ENCODE data around the gene STXBP6. TPM values are rescaled to one million over a fixed set of nuclear protein-coding genes. Genes with fewer than 3 reads are reported as not detected.

STXBP6 gene
- total and polyA plus RNA-seq, 9 donors: 1.0 to 9.3 (median 5.5) TPM

- TF ChIP-seq POLR2A (IDR thresholded peaks at IDR 0.05) (no peak), EP300 (IDR thresholded peaks at IDR 0.05) (no peak), CTCF (IDR thresholded peaks at IDR 0.05) (no peak)
- H3K4me1 ChIP-seq (ENCODE audit: insufficient read depth): no peaks in the 10 kb centered on the region
- H3K4me3 ChIP-seq: no peak overlapping the region
- no peaks in the 10 kb centered on the region for H3K27me3 ChIP-seq
- H3K9me3 ChIP-seq: no peaks in the 10 kb centered on the region
- 70 to 82% (median 75%) methylated on average over 2 of the region's 2 CpGs for WGBS, 3 donors
- DNase-seq: no peak
- H3K27ac ChIP-seq: no peak overlapping the region
- intact Hi-C loops (cut with DNase I): no loop called here
- no peaks in the 10 kb centered on the region for H3K36me3 ChIP-seq
Observed at GRCh38 chr14:24845851-24846250, 204.1 kb downstream of the STXBP6 start.

DNA sequence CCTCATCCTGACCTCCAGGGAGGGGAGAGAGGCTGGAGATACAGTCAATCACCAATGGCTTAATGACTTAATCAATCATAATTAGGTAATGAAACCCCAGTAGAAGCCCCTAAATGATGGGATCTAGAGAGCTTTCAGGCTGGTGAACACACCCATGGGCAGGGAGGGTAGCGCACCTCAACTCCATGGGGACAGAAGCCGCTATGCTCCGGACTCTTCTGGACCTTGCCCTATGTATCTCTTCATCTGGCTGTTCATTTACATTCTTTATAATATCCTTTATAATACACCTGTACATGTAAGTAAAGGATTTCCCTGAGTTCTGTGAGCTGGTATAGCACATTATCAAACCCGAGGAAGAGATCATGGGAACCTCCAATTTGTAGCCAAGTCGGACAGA is 205.9 kb downstream of the STXBP6 start:
- no peak for DNase-seq
- intact Hi-C loops (cut with DNase I): no loop called here
- no peaks in the 10 kb centered on the region for H3K4me1 ChIP-seq (ENCODE audit: insufficient read depth)
- no peaks in the 10 kb centered on the region for H3K27me3 ChIP-seq
- no peaks in the 10 kb centered on the region for H3K36me3 ChIP-seq
- no peak overlapping the region for H3K27ac ChIP-seq
- TF ChIP-seq POLR2A (IDR thresholded peaks at IDR 0.05) (no peak), EP300 (IDR thresholded peaks at IDR 0.05) (no peak), CTCF (IDR thresholded peaks at IDR 0.05) (no peak)
- no peak overlapping the region for H3K4me3 ChIP-seq
- H3K9me3 ChIP-seq: no peaks in the 10 kb centered on the region
- 97 to 99% (median 98%) methylated on average over 5 of the region's 5 CpGs for WGBS, 3 donors

GRCh38 chr14:24843494-24843893 is 206.5 kb downstream of the STXBP6 start:
- WGBS, 3 donors: 80 to 85% (median 82%) methylated on average over 2 of the region's 2 CpGs
- intact Hi-C loops (cut with DNase I): no loop called here

GRCh38 chr14:24840204-24840893 is 209.6 kb downstream of the STXBP6 start:
- WGBS, 3 donors: 83 to 89% (median 84%) methylated on average over 2 of the region's 2 CpGs
- Histone ChIP-seq H3K27me3 (no peaks in the 10 kb centered on the region), H3K27ac (no peak overlapping the region), H3K4me1 (ENCODE audit: insufficient read depth) (no peaks in the 10 kb centered on the region), H3K9me3 (no peaks in the 10 kb centered on the region), H3K36me3 (no peaks in the 10 kb centered on the region), H3K4me3 (no peak overlapping the region)
- no peak for DNase-seq
- intact Hi-C loops (cut with DNase I): no loop called here
- TF ChIP-seq CTCF (IDR thresholded peaks at IDR 0.05) (no peak), POLR2A (IDR thresholded peaks at IDR 0.05) (no peak), EP300 (IDR thresholded peaks at IDR 0.05) (no peak)

More at GRCh38 chr14:24843494-24843893, 206.5 kb downstream of the STXBP6 start:
- TF ChIP-seq EP300 (IDR thresholded peaks at IDR 0.05) (no peak), CTCF (IDR thresholded peaks at IDR 0.05) (no peak), POLR2A (IDR thresholded peaks at IDR 0.05) (no peak)
- H3K4me1 ChIP-seq (ENCODE audit: insufficient read depth): no peaks in the 10 kb centered on the region
- DNase-seq: no peak
- H3K27me3 ChIP-seq: no peaks in the 10 kb centered on the region
- H3K4me3 ChIP-seq: no peak overlapping the region
- no peaks in the 10 kb centered on the region for H3K36me3 ChIP-seq
- H3K9me3 ChIP-seq: no peaks in the 10 kb centered on the region
- H3K27ac ChIP-seq: no peak overlapping the region
